T-helper 2 cell (primary cell): ENCODE data around the gene KRT79.

Source experiments
- DNase-seq, 5 experiments: peaks; one replicate each; pipeline versions ENCODE4 v3.0.0 to v3.0.0-alpha.2; 2012 to 2022

The KRT79 gene

DNA sequence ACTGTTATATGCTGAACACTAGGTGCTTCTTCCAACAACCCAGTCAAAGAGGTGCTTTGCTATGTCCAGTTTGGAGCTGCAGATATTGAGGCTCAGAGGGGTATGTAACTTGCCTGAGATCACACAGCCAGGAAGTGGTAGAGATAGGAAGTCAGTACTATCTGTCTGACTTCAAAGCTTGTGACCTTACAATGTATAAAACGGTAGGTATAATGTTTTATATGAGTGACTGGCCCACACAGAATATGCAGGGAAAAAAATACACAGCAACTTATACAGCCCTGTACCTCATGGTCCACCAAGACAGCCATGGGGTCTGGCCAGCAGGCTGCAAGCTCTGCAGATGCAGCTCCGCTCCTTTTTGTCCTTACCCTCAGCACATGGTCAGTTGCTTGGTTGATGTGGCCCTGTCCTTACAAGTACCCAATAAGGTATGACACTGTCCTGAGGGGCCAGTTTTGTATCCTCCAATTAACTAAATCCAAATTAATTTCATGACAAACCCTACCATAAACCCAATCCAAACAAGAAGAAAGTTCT is 16.3 kb downstream of the KRT79 start:
- peak in 1 of 5 experiments; percentile 21 for DNase-seq

DNA sequence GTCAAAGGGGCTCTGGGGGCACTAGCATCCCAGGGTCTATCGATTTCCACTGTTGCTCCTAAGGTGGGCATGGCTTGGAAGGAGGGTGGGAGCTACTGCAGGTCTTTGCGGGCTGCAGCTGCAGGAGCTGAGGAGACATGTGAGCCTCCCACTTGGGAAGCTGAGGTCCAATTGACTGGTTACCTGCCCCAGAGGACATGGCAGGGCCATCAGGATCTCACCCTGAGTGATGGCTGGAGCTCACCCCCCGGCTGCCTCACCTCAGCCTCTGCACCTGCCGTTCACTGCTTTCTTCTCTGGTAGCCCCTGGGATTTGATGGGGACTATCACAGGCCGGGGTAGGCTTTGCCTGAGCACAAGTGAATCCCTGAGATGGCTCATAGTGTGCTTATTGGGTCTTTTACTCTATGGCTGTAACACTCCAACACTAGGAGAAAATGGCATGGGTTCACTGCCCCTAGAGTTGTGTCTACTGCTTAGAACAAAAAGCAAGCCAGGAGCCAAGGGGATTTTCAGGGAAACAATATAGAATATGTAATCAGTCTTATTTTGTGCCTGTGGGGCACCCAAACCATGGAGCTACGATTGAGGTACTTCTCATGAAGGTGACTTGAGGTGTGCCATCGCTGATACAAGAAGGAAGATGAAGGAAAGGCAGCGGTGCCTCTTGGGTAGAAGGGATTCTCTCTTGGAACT is 17.0 kb downstream of the KRT79 start:
- DNase-seq, result no peak

DNA sequence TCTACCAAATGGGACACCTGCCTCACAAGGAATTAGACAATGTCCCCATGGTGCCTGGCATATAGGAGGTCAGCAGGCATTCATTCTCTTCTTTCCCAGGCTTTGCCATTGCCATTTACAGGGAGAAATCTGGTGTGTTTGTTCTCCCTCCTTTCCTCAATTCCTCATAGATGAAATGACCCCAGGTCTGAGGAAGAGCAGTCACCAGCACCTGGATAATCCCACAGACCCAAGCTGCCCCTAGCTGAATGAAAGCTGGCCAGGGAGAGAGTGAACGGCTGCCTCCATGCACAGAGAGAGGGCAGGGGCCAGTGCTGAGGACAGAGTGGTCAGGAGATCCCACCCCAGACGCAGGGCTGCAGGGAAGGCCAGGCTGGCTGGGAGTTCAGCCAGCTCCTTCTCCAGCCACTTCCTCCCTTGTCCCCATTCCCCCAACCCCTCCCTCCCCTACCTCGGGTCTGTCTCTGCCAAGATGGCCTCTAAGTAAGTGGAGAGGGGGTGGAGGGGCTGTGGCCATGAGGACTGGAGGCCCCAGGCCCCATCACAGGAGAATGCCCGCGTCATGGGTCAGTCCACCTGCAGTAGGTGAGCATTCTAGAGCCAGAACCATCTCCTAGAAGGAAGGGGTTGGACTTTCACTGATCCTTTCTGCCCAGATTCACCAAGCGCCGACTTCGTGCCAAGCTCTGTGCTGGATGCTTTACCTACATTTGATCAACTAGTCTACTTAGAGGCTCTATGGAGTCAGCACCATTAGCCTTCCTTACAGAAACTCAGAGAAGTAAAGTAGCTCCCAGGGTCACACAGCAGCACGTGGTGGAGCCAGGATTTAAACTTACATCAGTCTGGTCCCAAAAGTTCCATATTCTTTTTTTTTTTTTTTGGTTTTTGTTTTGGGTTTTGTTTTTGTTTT is 18.2 kb downstream of the KRT79 start:
- no peak for DNase-seq

DNA sequence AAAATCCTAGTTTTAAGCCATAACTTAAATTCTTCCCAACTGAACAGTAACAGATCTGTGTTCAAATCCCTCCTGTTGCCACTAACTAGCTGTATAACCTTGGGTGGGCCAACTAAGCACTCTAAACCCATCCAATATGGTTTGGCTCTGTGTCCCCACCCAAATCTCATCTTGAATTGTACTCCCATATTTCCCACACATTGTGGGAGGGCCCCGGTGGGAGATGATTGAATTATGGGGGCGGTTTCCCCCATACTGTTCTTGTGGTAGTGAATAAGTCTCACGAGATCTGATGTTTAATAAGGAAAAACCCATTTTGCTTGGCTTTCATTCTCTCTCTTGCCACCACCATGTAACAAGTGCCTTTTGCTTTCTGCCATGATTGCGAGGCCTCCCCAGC is 18.9 kb downstream of the KRT79 start:
- no peak for DNase-seq

- no peak for DNase-seq
Measured at GRCh38 chr12:52814710-52815155, 19.4 kb downstream of the KRT79 start.

GRCh38 chr12:52813885-52814709 is 20.0 kb downstream of the KRT79 start, which contains the start of gene KRT4:
TSS of gene KRT4 (minus strand) at chr12:52814116. CDS start at chr12:52814058, 58 bp downstream.
- no peak for DNase-seq

DNA sequence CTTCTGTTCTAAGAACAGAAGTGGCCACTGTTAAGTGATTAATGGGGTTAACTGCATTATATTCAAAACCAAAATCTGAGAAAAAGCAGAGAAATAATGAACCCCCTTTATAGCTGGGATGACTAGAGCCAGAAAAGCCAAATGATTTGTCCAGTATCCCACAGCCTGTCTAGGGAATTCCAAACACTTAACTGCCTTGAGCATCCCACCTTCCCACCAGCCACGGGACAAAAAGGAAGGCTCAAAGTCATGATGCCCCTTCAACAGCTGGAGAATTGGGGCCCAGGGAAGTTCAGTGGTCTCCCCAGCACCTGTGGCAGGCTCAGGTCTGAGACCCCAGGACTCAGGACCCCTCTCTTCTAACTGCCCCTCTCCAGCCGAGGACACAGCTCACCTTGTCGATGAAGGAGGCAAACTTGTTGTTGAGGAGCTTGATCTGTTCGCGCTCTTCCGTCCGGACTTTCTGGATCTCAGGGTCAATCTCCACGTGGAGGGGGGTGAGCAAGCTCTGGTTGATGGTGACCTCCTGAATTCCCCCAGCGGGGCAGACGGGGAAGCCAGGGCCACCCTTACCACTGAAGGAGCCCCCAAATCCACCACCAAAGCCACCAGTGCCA is 20.8 kb downstream of the KRT79 start:
- DNase-seq, result no peak

- no peak for DNase-seq
Measured at GRCh38 chr12:52812749-52813148, 21.4 kb downstream of the KRT79 start.

DNA sequence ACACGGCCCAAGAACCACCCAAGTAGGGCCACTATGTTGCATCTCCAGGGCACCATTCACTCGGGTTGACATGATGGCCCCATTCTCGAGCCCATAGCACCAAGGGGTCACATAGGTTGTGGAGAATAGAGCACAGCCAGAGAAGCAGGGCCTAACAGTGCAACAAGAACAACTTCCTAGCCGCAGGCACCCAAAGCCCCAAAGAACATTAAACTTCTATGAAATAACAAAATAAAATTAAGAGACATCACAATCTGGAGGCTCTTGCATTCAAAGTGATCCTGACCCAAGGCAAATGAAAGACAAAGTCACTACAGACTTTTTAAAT is 22.1 kb downstream of the KRT79 start:
- DNase-seq, result no peak

- DNase-seq, result no peak
Measured at GRCh38 chr12:52811191-52812072, 22.7 kb downstream of the KRT79 start.

- DNase-seq, result no peak
Measured at GRCh38 chr12:52810554-52810953, 23.6 kb downstream of the KRT79 start.

DNA sequence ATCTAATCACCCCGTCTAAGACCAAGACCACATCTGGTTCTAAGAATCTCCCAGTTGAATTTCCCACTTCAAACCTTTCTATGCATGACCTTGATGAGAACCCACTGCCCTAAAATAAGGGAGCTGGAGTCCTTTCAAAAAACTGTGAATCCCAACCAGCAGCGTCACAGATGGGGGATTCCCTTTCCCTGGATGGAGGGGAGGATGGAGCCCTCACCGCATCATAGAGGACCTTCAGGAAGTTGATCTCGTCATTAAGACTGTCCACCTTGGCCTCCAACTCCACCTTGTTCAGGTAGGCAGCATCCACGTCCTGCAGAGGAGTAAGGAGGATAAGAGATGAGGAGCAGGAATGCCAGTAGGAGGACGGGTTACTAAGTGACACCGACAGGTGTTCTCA is 24.9 kb downstream of the KRT79 start:
- no peak for DNase-seq

- DNase-seq, result no peak
Measured at GRCh38 chr12:52808573-52809160, 25.4 kb downstream of the KRT79 start.

- DNase-seq, result no peak
Measured at GRCh38 chr12:52807544-52808470, 26.3 kb downstream of the KRT79 start.

GRCh38 chr12:52806821-52807543 is 27.1 kb downstream of the KRT79 start:
- DNase-seq, result no peak

GRCh38 chr12:52806169-52806811 is 27.8 kb downstream of the KRT79 start:
- no peak for DNase-seq

DNA sequence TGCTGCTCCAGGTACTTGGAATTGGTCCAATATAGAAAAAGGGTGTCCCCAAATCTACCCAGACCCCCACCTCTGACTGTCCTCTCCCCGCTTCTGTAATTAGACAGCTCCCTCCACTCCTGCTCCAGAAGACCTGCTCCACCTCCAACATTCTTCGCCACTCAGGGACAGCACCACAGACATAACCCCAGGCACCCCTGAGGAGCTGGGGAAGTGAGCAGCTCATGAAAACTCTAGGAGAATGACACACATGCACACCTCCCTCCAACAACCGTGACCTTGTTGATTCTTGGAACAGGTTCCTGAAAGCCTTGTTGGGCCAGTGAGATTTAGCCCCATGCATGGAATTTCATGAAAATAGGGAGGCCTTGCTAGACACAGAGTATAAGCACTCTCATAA is 28.4 kb downstream of the KRT79 start:
- no peak for DNase-seq

- DNase-seq, result no peak
Measured at GRCh38 chr12:52805000-52805399, 29.1 kb downstream of the KRT79 start.

- DNase-seq, result no peak
Measured at GRCh38 chr12:52802442-52802841, 31.7 kb downstream of the KRT79 start.
